BLaER1 treated with 17β-estradiol and CSF1 and Interleukin-3, amounts not matched to agents 10 nM and 100 nM (cell line): ENCODE measurements around the gene BRCA1.
"Not testable (repeated sequence)": the region's sequence is repeated elsewhere in the genome, so short reads cannot be mapped to it uniquely, and the experiment has no call there.

Experiments used
- H3K27ac ChIP-seq, 11 experiments: shearing (Covaris generic); formaldehyde crosslinking; 2 replicates each; pipeline ENCODE4 v1.8.1; 2022
- H3K27me3 ChIP-seq, 11 experiments: shearing (Covaris generic); formaldehyde crosslinking; 2 replicates each; pipeline ENCODE4 v1.8.1; 2022
- H3K36me3 ChIP-seq, 11 experiments: shearing (Covaris generic); formaldehyde crosslinking; 2 replicates each; pipeline ENCODE4 v1.8.1; 2022
- H3K4me1 ChIP-seq, 10 experiments: shearing (Covaris generic); formaldehyde crosslinking; 2 replicates each; pipeline ENCODE4 v1.8.1; 2022
- H3K4me2 ChIP-seq, 11 experiments: shearing (Covaris generic); formaldehyde crosslinking; 2 replicates each; pipeline ENCODE4 v1.8.1; 2022
- H3K4me3 ChIP-seq, 10 experiments: shearing (Covaris generic); formaldehyde crosslinking; 2 replicates each; pipeline ENCODE4 v1.8.1; 2022
- H3K9ac ChIP-seq, 11 experiments: shearing (Covaris generic); formaldehyde crosslinking; 2 replicates each; pipeline ENCODE4 v1.8.1; 2022
- H3K9me3 ChIP-seq, 11 experiments: shearing (Covaris generic); formaldehyde crosslinking; replicated peaks in 1 of 11; 2 replicates each; pipeline ENCODE4 v1.8.1; 2022
- H4K20me1 ChIP-seq, 11 experiments: shearing (Covaris generic); formaldehyde crosslinking; 2 replicates each; pipeline ENCODE4 v1.8.1; 2022
- Cebpa-rat ChIP-seq, 11 experiments: shearing (Covaris generic); IDR thresholded peaks; 2 replicates each; pipeline ENCODE4 v1.8.1; 2022

The BRCA1 gene

DNA sequence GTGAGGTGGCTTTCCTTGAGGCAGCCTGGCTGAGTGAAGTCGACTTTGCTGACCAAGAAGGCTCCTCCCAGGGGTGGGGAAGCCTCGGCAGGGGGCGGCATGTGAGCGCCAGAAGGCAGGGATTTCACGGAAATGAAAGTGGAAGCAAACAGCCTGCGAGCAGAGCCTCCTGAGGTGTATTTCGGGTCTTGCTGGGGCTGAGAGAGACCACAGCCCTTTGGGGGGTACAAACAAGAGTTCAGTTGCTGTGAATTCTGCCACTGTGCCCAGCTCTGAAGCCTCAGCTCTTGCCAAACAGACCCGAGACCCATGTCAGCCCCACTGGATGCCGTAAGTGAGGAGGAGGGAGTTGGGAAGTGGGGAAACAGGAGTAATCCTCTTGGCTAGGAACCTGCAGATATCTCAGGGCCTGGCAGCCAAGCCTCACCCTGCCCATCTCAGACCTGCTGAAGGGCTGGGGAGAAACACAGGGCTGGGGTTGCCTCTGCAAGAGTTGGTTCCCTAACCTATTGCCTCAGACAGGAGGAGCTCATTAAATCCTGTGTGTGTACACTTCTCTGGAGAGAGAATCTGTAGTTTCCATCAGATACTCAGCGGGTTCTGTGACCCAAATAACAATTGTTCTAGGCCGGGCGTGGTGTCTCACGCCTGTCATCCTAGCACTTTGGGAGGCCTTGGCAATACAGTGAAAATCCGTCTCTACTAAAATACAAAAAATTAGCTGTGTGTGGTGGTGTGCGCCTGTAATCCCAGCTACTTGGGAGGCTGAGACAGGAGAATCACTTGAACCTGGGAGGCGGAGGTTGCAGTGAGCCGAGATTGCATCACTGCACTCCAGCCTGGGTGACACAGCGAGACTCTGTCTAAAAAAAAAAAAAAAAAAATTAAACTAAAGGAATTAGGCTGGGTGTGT, 118.3 kb downstream of the BRCA1 start, which contains the start of gene IFI35:
Gene IFI35, plus strand, starts transcription at position 146 of the 913 bp plus-strand sequence. Its CDS starts 164 bp downstream, at position 310.
- Histone ChIP-seq H3K4me3 (peak within 1 kb of the TSS; percentile 59 to 75 (median 66)), H3K27ac (peak within 1 kb of the TSS; percentile 59 to 91 (median 84); a peak in 21 of 22 replicates), H3K4me1 (peaks cover 11 to 38% (median 18%) of the 10 kb centered on the region in 10 experiments; a peak in 19 of 20 replicates), H4K20me1 (peaks cover 24 to 49% (median 41%) of the 10 kb centered on the region in 11 experiments; a peak in 21 of 22 replicates), H3K9me3 (no peaks in the 10 kb centered on the region), H3K27me3 (no peaks in the 10 kb centered on the region), H3K36me3 (peaks cover 28 to 41% (median 38%) of the 10 kb centered on the region in 11 experiments), H3K9ac (peak within 1 kb of the TSS; percentile 78 to 87 (median 83)), H3K4me2 (peak within 1 kb of the TSS; percentile 87 to 98 (median 93))
- TF ChIP-seq Cebpa-rat (IDR thresholded peaks at IDR 0.05), result no peak

GRCh38 chr17:43003542-43004172, 121.5 kb downstream of the BRCA1 start:
- no peak overlapping the region for H3K27ac ChIP-seq
- H3K27me3 ChIP-seq, result no peaks in the 10 kb centered on the region
- no peak overlapping the region for H3K4me3 ChIP-seq
- peaks cover 54 to 70% (median 68%) of the 10 kb centered on the region in 11 experiments for H3K36me3 ChIP-seq
- peaks cover 24 to 65% (median 41%) of the 10 kb centered on the region in 10 experiments for H3K4me1 ChIP-seq
- H4K20me1 ChIP-seq, result peaks cover 37 to 78% (median 63%) of the 10 kb centered on the region in 11 experiments; a peak in 21 of 22 replicates
- H3K4me2 ChIP-seq, result no peak overlapping the region
- H3K9ac ChIP-seq, result peak overlapping the region in 6 of 11 experiments; percentile 2 to 96 (median 34); a peak in 6 of 22 replicates
- no peaks in the 10 kb centered on the region for H3K9me3 ChIP-seq
- TF ChIP-seq Cebpa-rat (IDR thresholded peaks at IDR 0.05), result no peak

DNA sequence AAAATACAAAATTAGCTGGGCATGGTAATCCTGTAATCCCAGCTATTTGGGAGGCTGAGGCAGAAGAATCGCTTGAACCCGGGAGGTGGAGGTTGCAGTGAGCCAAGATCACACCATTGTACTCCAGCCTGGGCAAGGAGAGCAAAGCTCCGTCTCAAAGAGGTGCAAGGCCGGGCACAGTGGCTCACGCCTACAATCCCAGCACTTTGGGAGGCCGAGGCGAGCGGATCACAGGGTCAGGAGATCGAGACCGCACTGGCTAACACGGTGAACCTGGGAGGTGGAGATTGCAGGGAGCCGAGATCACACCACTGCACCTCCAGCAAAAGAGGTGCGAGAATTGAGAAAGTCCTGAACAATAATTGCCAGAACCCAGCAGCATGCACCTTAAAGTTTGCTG, 124.3 kb downstream of the BRCA1 start:
- Histone ChIP-seq H3K4me1 (peaks cover 24 to 59% (median 38%) of the 10 kb centered on the region in 10 experiments), H3K36me3 (peaks cover 54 to 68% (median 65%) of the 10 kb centered on the region in 11 experiments), H3K27ac (peak overlapping the region in 7 of 11 experiments; percentile 5 to 45 (median 39); a peak in 8 of 22 replicates), H3K4me2 (peak overlapping the region in 9 of 11 experiments; percentile 31 to 100 (median 44); a peak in 13 of 22 replicates), H4K20me1 (peaks cover 37 to 75% (median 63%) of the 10 kb centered on the region in 11 experiments; a peak in 21 of 22 replicates), H3K4me3 (peak overlapping the region in 2 of 10 experiments; percentile 5 to 18; a peak in 1 of 20 replicates), H3K9ac (peak overlapping the region; percentile 57 to 98 (median 95); a peak in 19 of 22 replicates)
- not testable (repeated sequence) for H3K9me3 ChIP-seq, H3K27me3 ChIP-seq

- Histone ChIP-seq H3K4me2 (peak overlapping the region; percentile 88 to 100 (median 96)), H3K4me3 (peak overlapping the region; percentile 76 to 92 (median 84)), H3K36me3 (peaks cover 57 to 68% (median 61%) of the 10 kb centered on the region in 11 experiments), H3K27me3 (no peaks in the 10 kb centered on the region), H4K20me1 (peaks cover 37 to 57% (median 53%) of the 10 kb centered on the region in 11 experiments; a peak in 21 of 22 replicates), H3K9ac (peak overlapping the region; percentile 91 to 98 (median 95)), H3K9me3 (no peaks in the 10 kb centered on the region), H3K27ac (peak overlapping the region; percentile 89 to 97 (median 92)), H3K4me1 (peaks cover 24 to 46% (median 36%) of the 10 kb centered on the region in 10 experiments)
- no peak for TF ChIP-seq Cebpa-rat (IDR thresholded peaks at IDR 0.05)
Measured at GRCh38 chr17:42999003-42999525, 126.1 kb downstream of the BRCA1 start.

DNA sequence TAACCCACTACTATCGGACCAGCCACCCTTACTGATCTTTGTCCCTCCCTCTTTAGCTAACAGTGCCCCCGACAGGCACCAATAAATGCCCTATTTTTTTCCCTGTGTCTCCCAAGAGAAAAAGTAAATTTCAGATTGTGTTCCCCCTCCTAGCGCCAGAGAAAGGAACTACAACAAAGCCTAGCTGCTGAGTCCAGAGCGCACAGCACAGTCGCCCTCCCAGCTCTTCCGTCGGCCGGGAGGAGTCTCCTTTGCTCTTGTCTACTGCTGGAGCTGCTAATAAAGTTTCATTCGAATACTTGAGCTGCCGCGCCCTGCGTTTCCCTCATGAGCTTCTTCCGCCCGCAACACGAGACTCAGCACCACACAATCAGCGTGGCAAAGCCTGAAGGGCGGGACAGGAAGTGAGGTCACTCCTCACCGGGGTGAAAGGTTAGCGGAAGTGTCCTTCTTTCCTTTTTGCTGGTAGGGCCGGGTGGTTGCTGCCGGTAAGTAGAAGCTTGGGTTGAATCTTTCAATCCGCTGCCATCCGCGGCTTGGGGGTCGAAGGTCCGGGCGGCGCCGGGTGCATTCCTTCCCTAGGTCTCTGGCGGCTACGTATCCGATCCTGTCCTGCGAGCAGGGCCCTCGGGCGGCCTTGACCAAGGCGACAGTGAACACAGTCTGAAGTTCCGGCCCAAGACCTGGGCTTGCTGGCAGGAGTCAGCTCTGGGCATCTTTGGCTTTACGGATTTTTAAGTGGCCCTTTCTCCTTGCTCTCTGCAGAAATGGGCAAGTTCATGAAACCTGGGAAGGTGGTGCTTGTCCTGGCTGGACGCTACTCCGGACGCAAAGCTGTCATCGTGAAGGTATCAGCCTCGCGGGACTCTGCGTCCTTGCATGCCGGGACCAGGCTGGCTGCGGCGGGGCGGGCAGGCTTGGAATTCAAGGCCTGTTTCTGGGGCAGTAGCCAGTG, 126.9 kb downstream of the BRCA1 start, which contains the start of gene RPL27:
Gene RPL27, plus strand, starts transcription at position 436 of the 955 bp plus-strand sequence. Its CDS starts 332 bp downstream, at position 768.
- H4K20me1 ChIP-seq, result peaks cover 37 to 49% (median 45%) of the 10 kb centered on the region in 11 experiments; a peak in 21 of 22 replicates
- H3K9ac ChIP-seq, result peak within 1 kb of the TSS; percentile 91 to 98 (median 95)
- H3K4me3 ChIP-seq, result peak within 1 kb of the TSS; percentile 76 to 92 (median 84)
- TF ChIP-seq Cebpa-rat (IDR thresholded peaks at IDR 0.05), result no peak
- H3K9me3 ChIP-seq, result no peaks in the 10 kb centered on the region
- peaks cover 24 to 46% (median 36%) of the 10 kb centered on the region in 10 experiments for H3K4me1 ChIP-seq
- H3K27me3 ChIP-seq, result no peaks in the 10 kb centered on the region
- H3K4me2 ChIP-seq, result peak within 1 kb of the TSS; percentile 88 to 100 (median 96)
- H3K36me3 ChIP-seq, result peaks cover 57 to 68% (median 62%) of the 10 kb centered on the region in 11 experiments
- peak within 1 kb of the TSS; percentile 89 to 97 (median 92) for H3K27ac ChIP-seq

DNA sequence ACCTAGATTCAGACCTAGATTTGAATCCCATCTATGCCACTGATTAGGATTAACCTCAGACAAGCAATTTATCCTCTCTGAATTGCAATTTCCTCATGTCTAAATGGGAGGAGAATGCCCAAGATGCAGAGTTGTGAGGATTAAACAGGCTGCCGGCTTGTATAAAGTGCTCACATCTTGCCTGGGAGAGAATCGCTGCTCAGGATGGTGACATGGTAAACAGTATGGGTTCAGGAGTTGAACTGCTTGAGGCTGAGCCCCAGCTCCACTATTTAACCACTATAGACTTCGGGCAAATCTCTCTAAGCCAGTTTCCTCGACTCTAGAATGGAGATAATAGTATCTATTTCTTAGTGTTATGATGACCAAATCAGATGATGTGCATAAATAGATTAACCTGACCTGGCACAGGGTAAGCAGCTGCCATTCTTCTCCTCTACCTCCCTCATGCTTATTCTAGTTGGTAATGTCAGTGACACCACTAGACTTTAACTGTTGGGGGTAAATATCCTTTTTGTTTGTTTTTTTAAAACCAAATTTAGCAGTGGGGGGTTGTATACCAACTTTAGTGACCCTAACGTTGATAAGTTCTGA, 127.7 kb downstream of the BRCA1 start:
- H3K9me3 ChIP-seq, result no peaks in the 10 kb centered on the region
- H3K4me3 ChIP-seq, result peak overlapping the region; percentile 35 to 59 (median 42); a peak in 15 of 20 replicates
- no peak for TF ChIP-seq Cebpa-rat (IDR thresholded peaks at IDR 0.05)
- peak overlapping the region; percentile 64 to 79 (median 71) for H3K4me2 ChIP-seq
- peaks cover 24 to 46% (median 36%) of the 10 kb centered on the region in 10 experiments for H3K4me1 ChIP-seq
- H4K20me1 ChIP-seq, result peaks cover 31 to 41% (median 38%) of the 10 kb centered on the region in 11 experiments; a peak in 21 of 22 replicates
- H3K27ac ChIP-seq, result peak overlapping the region; percentile 11 to 94 (median 47); a peak in 18 of 22 replicates
- no peaks in the 10 kb centered on the region for H3K27me3 ChIP-seq
- peaks cover 57 to 68% (median 62%) of the 10 kb centered on the region in 11 experiments for H3K36me3 ChIP-seq
- H3K9ac ChIP-seq, result peak overlapping the region; percentile 48 to 73 (median 66)
